ENCODE results near the gene TRMT6.

DNA sequence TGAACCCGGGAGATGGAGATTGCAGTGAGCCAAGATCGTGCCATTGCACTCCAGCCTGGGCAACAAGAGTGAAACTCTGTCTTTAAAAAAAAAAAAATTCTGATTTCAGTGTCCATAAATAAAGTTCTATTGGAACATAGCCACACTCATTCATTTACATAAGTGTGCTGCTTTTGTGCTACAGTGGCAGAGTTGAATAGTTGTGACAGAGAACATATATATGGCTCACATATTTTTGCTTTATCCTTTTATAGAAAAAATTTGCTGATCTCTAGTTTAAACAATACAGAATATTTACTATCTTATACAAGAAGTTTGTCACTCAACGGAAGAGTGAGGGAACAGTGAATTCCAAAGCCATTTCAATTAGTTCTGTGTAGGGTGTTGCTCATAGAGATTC lies 18.1 kb upstream of the TRMT6 start:
- no peak for TF ChIP-seq GATA3 (IDR thresholded peaks at IDR 0.05; ENCODE audit: low read depth, low read length)
- TF ChIP-seq GATA2 (IDR thresholded peaks at IDR 0.05; ENCODE audit: low read depth, low read length) = no peak
